Endothelial cell of umbilical vein (primary cell): Measurements from ENCODE around the gene KLRD1. TPM values are rescaled to one million over a fixed set of nuclear protein-coding genes. Genes with fewer than 3 reads are reported as not detected.

ENCODE experiments used
- BruUV-seq: library from RNA; stranded (reverse); fragments of 400-500 nt; replicated peaks from 2 replicates; lab custom pipeline; 2021; lab: Mats Ljungman, UMichigan
- CTCF ChIA-PET: fragments of 300-600, 350-600 bp; sonication (Branson Sonifier 250); formaldehyde crosslinking; loops from one replicate; lab custom pipeline; 2021; ENCODE audit warnings: antibody characterized with exemption, inconsistent platforms; lab: Charles Lee
- POLR2A ChIA-PET: fragments of 300-600, 350-600 bp; sonication (Branson Sonifier 250); formaldehyde crosslinking; loops from one replicate; lab custom pipeline; 2021; ENCODE audit warnings: antibody characterized with exemption, inconsistent platforms; lab: Charles Lee
- DNase-seq: peaks from one replicate; pipeline ENCODE4 v3.0.0-alpha.2; 2011; ENCODE audit warnings: low read depth, low spot score
- FAIRE-seq: peaks from 2 replicates; lab custom pipeline; 2011; peaks lifted over from hg19 to GRCh38; lab: Jason Lieb, UNC
- H2AFZ ChIP-seq: 2 replicates; pipeline ENCODE4 v1.6.0; 2012; ENCODE audit warnings: low read depth, low read length, control low read depth, inconsistent platforms
- H3K27ac ChIP-seq: 2 replicates; pipeline ENCODE4 v1.5.1; 2011; ENCODE audit warnings: low read depth, mild to moderate bottlenecking, control low read depth, low read length, moderate library complexity; ENCODE audit not compliant: insufficient read depth
- H3K27me3 ChIP-seq, 2 experiments: 2 replicates each; pipeline versions ENCODE4 v1.6.0 to v1.6.1; 2011; ENCODE audit warnings: low read length in 2 of 2, mixed read lengths in 1 of 2; ENCODE audit not compliant: control insufficient read depth in 2 of 2, insufficient read depth in 2 of 2
- H3K36me3 ChIP-seq, 2 experiments: 2 replicates in 1 of 2; 3 replicates in 1 of 2; pipeline ENCODE4 v1.5.1; 2011; ENCODE audit warnings: low read length in 2 of 2, mild to moderate bottlenecking in 1 of 2, moderate library complexity in 1 of 2; ENCODE audit not compliant: control insufficient read depth in 2 of 2, insufficient read depth in 2 of 2; ENCODE audit errors: extremely low read depth in 1 of 2
- H3K4me1 ChIP-seq: 3 replicates; pipeline ENCODE4 v1.5.1; 2011; ENCODE audit warnings: mild to moderate bottlenecking, low read length; ENCODE audit not compliant: control insufficient read depth, insufficient read depth; ENCODE audit errors: extremely low read depth
- H3K4me2 ChIP-seq: 2 replicates; pipeline ENCODE4 v1.6.1; 2011; ENCODE audit warnings: low read length, control low read depth, mixed read lengths; ENCODE audit not compliant: insufficient read depth
- H3K4me3 ChIP-seq, 3 experiments: fragments of 200-600 bp in 1 of 3; sonication (generic), shearing (Covaris generic) in 1 of 3; replicated peaks in 1 of 3; 2 replicates each; pipeline ENCODE4 v1.5.1; 2011 to 2016; ENCODE audit warnings: control low read depth in 3 of 3, low read length in 3 of 3, mild to moderate bottlenecking in 2 of 3, inconsistent platforms in 1 of 3, low read depth in 1 of 3, moderate library complexity in 1 of 3; ENCODE audit not compliant: insufficient read depth in 1 of 3
- H3K79me2 ChIP-seq: 2 replicates; pipeline ENCODE4 v1.6.0; 2012; ENCODE audit warnings: low read length, inconsistent platforms; ENCODE audit not compliant: control insufficient read depth, insufficient read depth
- H3K9ac ChIP-seq: replicated peaks from 2 replicates; pipeline ENCODE3; 2011; ENCODE audit warnings: low read length, control low read depth; ENCODE audit not compliant: insufficient read depth; ENCODE audit errors: extremely low read depth
- H3K9me1 ChIP-seq: replicated peaks from 3 replicates; pipeline ENCODE4 v1.6.0; 2011; ENCODE audit warnings: mild to moderate bottlenecking, low read length; ENCODE audit not compliant: control insufficient read depth, insufficient read depth; ENCODE audit errors: extremely low read depth
- H3K9me3 ChIP-seq: replicated peaks from 2 replicates; pipeline ENCODE4 v1.5.1; 2012; ENCODE audit warnings: low read length, inconsistent platforms; ENCODE audit not compliant: control insufficient read depth, insufficient read depth
- H4K20me1 ChIP-seq: replicated peaks from 2 replicates; pipeline ENCODE3; 2011; ENCODE audit warnings: mild to moderate bottlenecking, low read length; ENCODE audit not compliant: control insufficient read depth, insufficient read depth; ENCODE audit errors: extremely low read depth
- CTCF ChIP-seq, 2 donors: IDR thresholded peaks; 1 replicate in 1 of 2; 2 replicates in 1 of 2; pipeline ENCODE4 v1.5.1; 2011; ENCODE audit warnings: low read length in 2 of 2, mild to moderate bottlenecking in 2 of 2, moderate library complexity in 2 of 2, control low read depth in 1 of 2, inconsistent platforms in 1 of 2, low read depth in 1 of 2; ENCODE audit not compliant: insufficient read depth in 1 of 2; ENCODE audit errors: extremely low read depth in 1 of 2
- EZH2 ChIP-seq: IDR thresholded peaks from 2 replicates; pipeline ENCODE4 v1.6.1; 2012; ENCODE audit warnings: borderline replicate concordance, low read depth, mild to moderate bottlenecking, moderate library complexity, low read length, inconsistent platforms; ENCODE audit not compliant: severe bottlenecking
- FOS ChIP-seq: IDR thresholded peaks from 2 replicates; pipeline ENCODE4 v1.6.1; 2011; ENCODE audit warnings: mild to moderate bottlenecking, low read length, moderate library complexity, borderline replicate concordance; ENCODE audit not compliant: insufficient read depth
- GATA2 ChIP-seq: IDR thresholded peaks from 2 replicates; pipeline ENCODE4 v1.7.0; 2011; ENCODE audit warnings: low read depth, mild to moderate bottlenecking, moderate library complexity, mixed read lengths, low read length; ENCODE audit not compliant: insufficient read length, insufficient read depth
- JUN ChIP-seq: IDR thresholded peaks from 2 replicates; pipeline ENCODE4 v1.6.1; 2011; ENCODE audit warnings: borderline replicate concordance, low read depth; ENCODE audit not compliant: insufficient read length, insufficient read depth
- MAX ChIP-seq: IDR thresholded peaks from 2 replicates; pipeline ENCODE4 v1.6.1; 2011; ENCODE audit not compliant: insufficient read depth, insufficient read length
- MYC ChIP-seq: IDR thresholded peaks from one replicate; pipeline ENCODE4 v1.6.1; 2011; ENCODE audit warnings: mild to moderate bottlenecking, low read depth, low read length
- POLR2A ChIP-seq: IDR thresholded peaks from 2 replicates; pipeline ENCODE4 v1.6.1; 2012; ENCODE audit warnings: low read depth, mild to moderate bottlenecking, control low read depth, low read length
- POLR2AphosphoS5 ChIP-seq: IDR thresholded peaks from 2 replicates; pipeline ENCODE4 v1.6.1; 2012; ENCODE audit warnings: low read depth, mild to moderate bottlenecking, control low read depth, low read length, moderate library complexity; ENCODE audit not compliant: insufficient read depth
- dilution Hi-C: fragments of 300-500 bp; cut with MboI; formaldehyde crosslinking; loops from one replicate; pipeline ENCODE4 v1.15.0; 2019; ENCODE audit warnings: low sequenced_read_pairs; ENCODE audit not compliant: extremely low pct_ligation_motif_present
- intact Hi-C: fragments of 100-400 bp; cut with micrococcal nuclease; formaldehyde crosslinking; loops from one replicate; pipeline ENCODE4 v1.10.0; 2022
- polyA plus RNA-seq, 4 experiments: library from polyadenylated mRNA; depleted of rRNA in 3 of 4; stranded (reverse) in 3 of 4; unstranded in 1 of 4; fragments of >200 nt; gene quantifications; 2 replicates each; pipeline versions ENCODE4 v1.2.1 to v1.2.3, GENCODE V29; 2011 to 2012; ENCODE audit warnings: missing spikeins in 1 of 4
- total RNA-seq: library from RNA; stranded (reverse); gene quantifications from 2 replicates; pipeline ENCODE4 v1.2.3, GENCODE V29; 2021

KLRD1 gene
- total and polyA plus RNA-seq, 2 donors (not counting 3 experiments of a cell fraction or from before 2014, with no cell fraction given) = 0.13 to 0.15 TPM

GRCh38 chr12:10283027-10283426 lies 24.6 kb upstream of the KLRD1 start:
- Histone ChIP-seq H4K20me1 (no peaks in the 10 kb centered on the region), H3K27me3 (no peaks in the 10 kb centered on the region), H3K4me2 (no peak overlapping the region), H3K27ac (no peak overlapping the region), H2AFZ (no peak overlapping the region), H3K4me1 (no peaks in the 10 kb centered on the region), H3K9me1 (no peaks in the 10 kb centered on the region), H3K9ac (no peak overlapping the region), H3K79me2 (no peaks in the 10 kb centered on the region), H3K36me3 (no peaks in the 10 kb centered on the region), H3K9me3 (no peaks in the 10 kb centered on the region), H3K4me3 (no peak overlapping the region)
- intact Hi-C loops (no loop called here), dilution Hi-C loops (no loop called here)
- FAIRE-seq = no peak
- no peak for DNase-seq
- ChIA-PET CTCF (no interaction called here), POLR2A (no interaction called here)
- no TSS peak for BruUV-seq
- no peak for TF ChIP-seq MAX
- TF ChIP-seq FOS = no peak
- TF ChIP-seq MYC = no peak
- TF ChIP-seq CTCF (IDR thresholded peaks at IDR 0.05; ENCODE audit: extremely low read depth in 1 of 2, insufficient read depth in 1 of 2, low read depth in 1 of 2, low read length in 2 of 2) = no peak
- no peak for TF ChIP-seq GATA2
- TF ChIP-seq JUN = no peak
- TF ChIP-seq POLR2A = no peak
- TF ChIP-seq POLR2AphosphoS5 = no peak
- TF ChIP-seq EZH2 = no peak
